WI38 (cell line): ENCODE results near the gene FKBP4.

ENCODE experiments used
- H3K4me3 ChIP-seq: 2 replicates; pipeline ENCODE4 v1.5.1; 2011; ENCODE audit warnings: low read depth, mild to moderate bottlenecking, control low read depth, low read length
- CTCF ChIP-seq: IDR thresholded peaks from 2 replicates; pipeline ENCODE4 v1.5.1; 2012; ENCODE audit warnings: low read depth, mild to moderate bottlenecking, control low read depth, low read length

Gene FKBP4

DNA sequence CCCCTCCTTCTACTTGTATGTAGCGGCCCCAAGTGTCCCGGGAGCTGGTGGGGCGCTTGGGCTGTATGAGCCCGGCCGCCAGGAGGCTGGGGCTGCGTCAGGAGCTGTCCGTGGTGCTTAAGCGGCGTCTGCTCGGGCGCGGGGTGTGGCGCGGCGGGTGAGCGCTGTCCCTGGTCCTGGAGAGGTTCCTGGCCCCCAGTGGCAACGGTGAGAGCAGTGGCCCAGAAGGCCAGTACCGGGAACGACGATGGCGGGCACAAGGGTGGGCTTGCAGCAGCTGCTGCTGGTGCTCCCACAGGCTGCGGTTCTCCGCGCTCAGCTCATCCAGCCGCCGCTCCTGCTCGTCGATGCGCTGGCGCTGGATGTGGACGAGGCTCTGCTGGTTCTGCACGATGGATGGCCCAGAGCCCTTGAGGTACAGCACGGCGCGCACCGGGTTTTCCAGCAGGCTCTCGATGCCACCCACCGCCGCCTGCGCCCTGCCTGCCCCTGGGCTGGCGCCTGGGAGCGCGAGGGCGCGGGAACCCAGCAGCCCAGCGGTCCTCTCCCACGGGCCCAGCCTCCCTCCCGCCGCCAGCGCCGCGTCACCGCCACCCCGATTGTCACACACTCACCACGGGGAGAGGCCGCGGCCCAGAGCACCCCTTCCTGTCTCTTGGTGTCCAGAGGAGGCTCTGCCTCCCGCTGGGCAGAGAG lies 41.9 kb upstream of the FKBP4 start:
- H3K4me3 ChIP-seq, result no peak overlapping the region
- no peak for TF ChIP-seq CTCF

DNA sequence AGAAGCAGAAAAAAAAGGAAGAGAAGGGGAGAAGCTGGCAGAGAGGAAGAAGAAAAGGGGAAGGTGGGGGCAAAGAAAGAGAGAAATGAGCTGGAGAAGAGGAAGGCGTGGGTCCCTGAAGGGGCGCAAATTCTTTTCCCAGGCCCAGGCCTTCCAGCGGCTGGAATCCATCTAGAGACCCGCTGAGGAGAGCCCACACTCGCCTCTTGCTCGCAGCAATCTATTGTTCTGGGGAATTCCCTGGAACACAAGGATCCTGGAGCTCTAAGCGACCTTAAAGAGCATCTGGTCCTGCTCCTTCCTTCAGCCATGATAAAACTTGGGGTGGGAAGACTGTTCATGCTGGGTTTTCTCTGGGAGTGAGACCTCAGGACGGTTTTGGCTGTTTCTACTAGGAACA lies 41.2 kb upstream of the FKBP4 start:
- no peak overlapping the region for H3K4me3 ChIP-seq
- no peak for TF ChIP-seq CTCF

- H3K4me3 ChIP-seq, result no peak overlapping the region
- TF ChIP-seq CTCF, result no peak
These were observed 40.6 kb upstream of the FKBP4 start for GRCh38 chr12:2754208-2754607.

DNA sequence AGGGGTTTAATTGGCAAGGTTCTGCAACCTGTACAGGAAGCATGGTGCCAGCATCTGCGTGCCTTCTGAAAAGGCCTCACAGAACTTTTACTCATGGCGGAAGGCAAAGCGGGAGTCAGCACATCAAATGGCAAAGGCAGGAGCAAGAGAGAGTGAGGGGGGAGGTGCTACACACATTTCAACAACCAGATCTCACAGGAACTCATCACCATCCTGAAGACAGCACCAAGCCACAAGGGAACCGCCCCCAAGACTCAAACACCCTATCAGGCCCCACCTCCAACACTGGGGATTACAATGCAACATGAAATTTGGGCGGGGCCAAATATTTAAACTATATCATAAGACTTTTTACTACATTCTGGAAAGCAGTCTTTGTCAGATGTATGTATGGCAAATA lies 38.0 kb upstream of the FKBP4 start:
- no peak for TF ChIP-seq CTCF
- H3K4me3 ChIP-seq, result no peak overlapping the region

GRCh38 chr12:2759733-2760132 lies 35.0 kb upstream of the FKBP4 start:
- TF ChIP-seq CTCF, result no peak
- H3K4me3 ChIP-seq, result no peak overlapping the region

- TF ChIP-seq CTCF, result no peak
- H3K4me3 ChIP-seq, result no peak overlapping the region
These were observed 30.4 kb upstream of the FKBP4 start for GRCh38 chr12:2764398-2764797.

- no peak overlapping the region for H3K4me3 ChIP-seq
- no peak for TF ChIP-seq CTCF
These were observed 29.7 kb upstream of the FKBP4 start for GRCh38 chr12:2765052-2765451.
